Ramos (cell line): ENCODE measurements around the gene ATAD5.

Experiments used
- in situ Hi-C: fragments of 300-500 bp; cut with MboI; formaldehyde crosslinking; loops from one replicate; pipeline ENCODE4 v1.14.3; 2022; ENCODE audit warnings: low sequenced_read_pairs; ENCODE audit not compliant: unreplicated experiment

Gene ATAD5

GRCh38 chr17:30933966-30934365 lies 102.2 kb downstream of the ATAD5 start:
- in situ Hi-C loops = no loop called here

DNA sequence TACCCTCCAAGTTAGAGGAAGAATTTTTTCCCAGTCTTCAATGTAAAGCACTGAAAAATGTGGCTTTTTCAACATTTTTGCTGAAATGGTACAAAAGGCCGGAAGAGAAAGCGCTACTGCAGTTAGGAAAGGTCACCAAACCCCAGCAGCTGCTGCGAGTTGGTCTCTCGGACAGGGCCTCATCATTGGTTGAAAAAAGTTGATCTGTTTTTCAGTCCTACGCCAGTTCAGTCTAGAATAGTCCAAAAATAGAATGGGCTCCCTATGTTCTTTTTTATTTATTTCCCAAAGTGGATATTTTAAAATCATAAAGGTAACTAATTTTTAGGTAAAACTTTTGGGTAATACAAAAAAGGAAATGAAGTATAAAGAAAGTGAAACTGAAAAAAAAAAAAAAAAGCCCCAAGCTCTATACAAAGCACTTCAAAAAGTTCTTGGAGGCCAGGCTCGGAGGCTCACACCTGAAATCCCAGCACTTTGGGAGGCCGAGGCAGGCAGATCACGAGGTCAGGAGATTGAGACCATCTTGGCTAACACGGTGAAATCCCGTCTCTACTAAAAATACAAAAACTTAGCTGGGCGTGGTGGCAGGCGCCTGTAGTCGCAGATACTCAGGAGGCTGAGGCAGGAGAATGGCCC lies 107.4 kb downstream of the ATAD5 start:
- in situ Hi-C loops = no loop called here

- in situ Hi-C loops = no loop called here
Observed at GRCh38 chr17:30942308-30943079, 110.7 kb downstream of the ATAD5 start.
